Upper lobe of right lung (tissue), 1 donor: Measurements from ENCODE around the gene CDT1. TPM values are rescaled to one million over a fixed set of nuclear protein-coding genes. Genes with fewer than 3 reads are reported as not detected.

ENCODE experiments used
- ATAC-seq: fragments of 200-7000 bp; cut with Tn5 transposase; one replicate; pipeline ENCODE4 v1.9.1; 2020; ENCODE audit warnings: mild to moderate bottlenecking, moderate library complexity
- DNase-seq: peaks from one replicate; pipeline ENCODE4 v3.0.0-alpha.2; 2020
- H3K27ac ChIP-seq: fragments of 200-600 bp; one replicate; pipeline ENCODE4 v1.8.0; 2022
- H3K27me3 ChIP-seq: fragments of 200-600 bp; one replicate; pipeline ENCODE4 v1.8.0; 2022; ENCODE audit warnings: mild to moderate bottlenecking
- H3K36me3 ChIP-seq: fragments of 200-600 bp; one replicate; pipeline ENCODE4 v1.8.0; 2022
- H3K4me1 ChIP-seq: fragments of 200-600 bp; one replicate; pipeline ENCODE4 v1.8.0; 2022
- H3K4me3 ChIP-seq: fragments of 200-600 bp; one replicate; pipeline ENCODE4 v1.8.0; 2022; ENCODE audit warnings: mild to moderate bottlenecking
- H3K9me3 ChIP-seq: fragments of 200-600 bp; one replicate; pipeline ENCODE4 v1.8.0; 2022
- CTCF ChIP-seq: fragments of 200-600 bp; IDR thresholded peaks from one replicate; pipeline ENCODE4 v1.8.0; 2022; ENCODE audit warnings: antibody characterized with exemption
- intact Hi-C: fragments of 100-400 bp; cut with DNase I; formaldehyde crosslinking; loops from one replicate; pipeline ENCODE4 v1.11.0; 2022
- total RNA-seq: library from RNA; stranded (reverse); fragmentation: NEBNext Ultra II Directional; extraction: Animal tissue kit (Norgen Biotek cat#: 25700); gene quantifications from one replicate; pipeline ENCODE4 v1.2.1, GENCODE V29; 2021
- donor health status: DM: no; HTN: yes; CAD: no; lungs with severe emphysema.

CDT1 gene
- total RNA-seq, 1 donor from 2014 or later, result 1.0 TPM

DNA sequence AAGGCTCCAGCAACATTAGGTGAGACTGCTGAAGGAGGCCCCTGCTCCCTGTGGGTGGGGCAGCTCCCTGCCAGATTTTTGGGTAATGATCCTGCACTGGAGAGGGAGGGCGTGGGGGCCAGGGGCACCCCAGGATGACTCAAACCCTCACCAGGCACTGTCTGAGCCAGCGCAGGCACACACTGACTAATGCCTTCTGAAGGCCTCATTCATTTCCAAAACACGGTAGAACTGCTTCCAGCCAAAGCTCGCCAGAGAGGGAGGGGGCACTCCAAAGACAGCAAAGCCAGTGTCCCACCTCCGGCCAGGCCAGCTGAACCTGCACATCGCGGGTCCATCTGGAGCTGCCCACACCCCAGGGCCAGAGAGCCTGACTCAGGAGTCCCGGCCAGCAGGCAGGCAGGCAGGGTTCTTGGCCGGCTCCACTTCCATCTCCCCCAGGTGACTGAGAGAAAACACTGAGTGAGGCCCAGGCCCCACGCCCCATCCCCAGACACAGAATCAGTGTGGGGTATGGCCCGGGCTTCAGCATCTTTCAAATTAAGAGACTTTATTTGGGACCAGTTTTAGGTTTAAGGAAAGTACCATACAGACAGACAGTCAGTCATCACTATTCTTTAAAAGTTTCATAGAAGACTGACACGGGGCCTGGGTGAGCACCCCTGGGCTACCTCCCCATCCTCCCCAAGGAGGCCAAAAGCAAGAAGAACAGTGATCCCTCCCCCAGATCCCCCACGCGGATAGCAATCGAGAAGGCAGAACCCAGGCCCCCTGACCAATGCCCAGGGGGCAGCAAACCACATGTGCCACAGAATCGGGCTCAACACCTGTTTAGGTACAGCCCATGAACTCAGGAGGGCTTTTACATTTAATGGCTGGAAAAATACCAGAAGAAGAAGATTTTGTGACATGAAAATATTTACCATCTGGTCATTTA, 20.9 kb upstream of the CDT1 start:
- H3K27me3 ChIP-seq, result no peaks in the 10 kb centered on the region
- intact Hi-C loops, result no loop called here
- H3K27ac ChIP-seq, result peak overlapping the region; percentile 79
- no peak for TF ChIP-seq CTCF
- peaks cover 54% of the 10 kb centered on the region for H3K4me1 ChIP-seq
- DNase-seq (no peak), ATAC-seq (no peak)
- peak overlapping the region; percentile 54 for H3K4me3 ChIP-seq
- H3K36me3 ChIP-seq, result no peaks in the 10 kb centered on the region
- H3K9me3 ChIP-seq, result no peaks in the 10 kb centered on the region

GRCh38 chr16:88783391-88784073, 20.1 kb upstream of the CDT1 start:
- Histone ChIP-seq H3K9me3 (no peaks in the 10 kb centered on the region), H3K4me1 (peaks cover 49% of the 10 kb centered on the region), H3K36me3 (no peaks in the 10 kb centered on the region), H3K4me3 (peak overlapping the region; percentile 54), H3K27me3 (no peaks in the 10 kb centered on the region), H3K27ac (peak overlapping the region; percentile 79)
- ATAC-seq, result peak; percentile 21
- no peak for TF ChIP-seq CTCF
- DNase-seq, result peak; percentile 66
- intact Hi-C loops, result no loop called here

- Histone ChIP-seq H3K4me3 (peak overlapping the region; percentile 54), H3K9me3 (no peaks in the 10 kb centered on the region), H3K4me1 (peaks cover 46% of the 10 kb centered on the region), H3K27me3 (no peaks in the 10 kb centered on the region), H3K36me3 (no peaks in the 10 kb centered on the region), H3K27ac (peak overlapping the region; percentile 79)
- peak; percentile 59 for TF ChIP-seq CTCF
- ATAC-seq, result peak; percentile 68
- intact Hi-C loops, result no loop called here
- peak; percentile 88 for DNase-seq
These were observed 19.3 kb upstream of the CDT1 start for GRCh38 chr16:88784074-88784855.

GRCh38 chr16:88784856-88785105, 18.8 kb upstream of the CDT1 start:
- intact Hi-C loops, result loop anchor here (5.0 kb wide), 1 partner anchor 42 kb away; no protein-coding TSS in a partner anchor
- Histone ChIP-seq H3K9me3 (no peaks in the 10 kb centered on the region), H3K36me3 (no peaks in the 10 kb centered on the region), H3K4me3 (peak overlapping the region; percentile 54), H3K27ac (peak overlapping the region; percentile 79), H3K27me3 (no peaks in the 10 kb centered on the region), H3K4me1 (peaks cover 41% of the 10 kb centered on the region)
- no peak for TF ChIP-seq CTCF
- ATAC-seq (peak; percentile 49), DNase-seq (no peak)

DNA sequence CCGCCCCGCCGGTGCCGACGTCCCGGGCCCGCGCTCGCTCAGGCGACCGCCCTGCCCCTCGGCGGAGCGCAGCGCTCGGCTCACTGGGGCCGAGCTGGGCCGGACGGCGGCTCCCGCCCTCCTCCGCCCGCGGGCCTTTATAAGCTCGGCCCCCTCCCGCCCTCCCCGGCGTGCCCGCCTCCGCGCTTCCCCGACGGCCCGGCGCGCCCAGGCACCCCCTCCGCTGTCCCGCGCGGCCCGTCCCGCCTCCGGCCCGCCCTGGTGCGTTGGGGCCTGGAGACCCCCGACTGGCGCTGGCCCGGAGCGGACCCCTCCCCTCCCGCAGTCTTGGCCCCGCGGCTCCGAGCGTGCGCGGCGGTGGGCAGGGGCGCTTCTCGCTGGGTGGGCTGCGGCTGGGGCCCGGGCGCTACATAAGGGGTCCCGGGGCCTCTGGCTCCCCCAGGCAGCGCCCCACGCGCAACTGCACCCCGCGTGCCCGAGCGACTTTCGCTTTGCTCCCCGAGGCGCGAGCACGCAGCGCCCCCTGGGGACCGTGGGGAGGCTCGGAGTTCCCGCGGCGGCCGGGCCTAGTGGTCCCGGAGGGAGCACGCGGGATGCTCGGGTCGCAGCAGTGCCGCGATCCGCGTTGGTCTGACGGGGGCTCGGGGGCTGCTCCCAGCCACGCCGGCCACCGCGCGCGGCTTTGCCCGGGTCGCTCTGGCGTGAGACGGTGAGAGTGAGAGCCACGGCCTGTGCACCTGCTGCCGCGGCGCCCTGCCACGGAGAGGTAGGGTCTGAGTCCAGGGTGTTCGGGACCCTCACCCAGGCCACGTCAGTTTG, 18.3 kb upstream of the CDT1 start, which contains the start of gene PIEZO1:
Gene PIEZO1, minus strand, starts transcription at position 115 of the 819 bp plus-strand sequence. CDS start 256 bp downstream, outside the sequence.
- Histone ChIP-seq H3K36me3 (no peaks in the 10 kb centered on the region), H3K4me3 (peak within 1 kb of the TSS; percentile 54), H3K4me1 (peaks cover 40% of the 10 kb centered on the region), H3K27me3 (no peaks in the 10 kb centered on the region), H3K9me3 (no peaks in the 10 kb centered on the region), H3K27ac (peak within 1 kb of the TSS; percentile 79)
- peak; percentile 92 for DNase-seq
- intact Hi-C loops, result loop anchor here (5.0 kb wide), 1 partner anchor 43 kb away; no protein-coding TSS in a partner anchor
- peak; percentile 77 for ATAC-seq
- peak; percentile 89 for TF ChIP-seq CTCF
